Amniotic stem cell (primary cell): Measurements from ENCODE around the gene NR3C1.

ENCODE experiments used
- DNase-seq: peaks from one replicate; lab custom pipeline; 2025; lab: John Stamatoyannopoulos, UW

NR3C1 gene

GRCh38 chr5:143362664-143363227, 40.7 kb downstream of the NR3C1 start:
- DNase-seq: no peak

- no peak for DNase-seq
These were observed 42.0 kb downstream of the NR3C1 start for GRCh38 chr5:143361438-143361837.

DNA sequence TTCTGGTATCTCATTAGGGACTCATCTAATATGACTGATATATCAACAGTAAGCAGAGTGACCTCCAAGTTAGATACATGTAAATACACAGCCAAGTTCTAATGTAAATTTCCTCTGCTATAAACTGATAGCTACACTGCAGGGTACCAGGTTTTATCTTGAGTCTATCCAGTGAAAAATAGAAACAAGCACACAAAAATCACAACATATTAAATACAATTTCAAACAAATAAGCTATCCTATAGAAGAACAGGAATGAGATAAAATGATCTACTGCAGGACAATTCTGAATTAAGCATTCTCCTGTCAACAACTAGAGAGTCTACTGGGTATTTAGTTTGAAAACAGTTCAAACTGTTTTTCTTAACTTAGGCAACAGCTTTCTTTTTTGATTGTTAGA, 42.7 kb downstream of the NR3C1 start:
- no peak for DNase-seq

- no peak for DNase-seq
These were observed 43.6 kb downstream of the NR3C1 start for GRCh38 chr5:143359869-143360268.

DNA sequence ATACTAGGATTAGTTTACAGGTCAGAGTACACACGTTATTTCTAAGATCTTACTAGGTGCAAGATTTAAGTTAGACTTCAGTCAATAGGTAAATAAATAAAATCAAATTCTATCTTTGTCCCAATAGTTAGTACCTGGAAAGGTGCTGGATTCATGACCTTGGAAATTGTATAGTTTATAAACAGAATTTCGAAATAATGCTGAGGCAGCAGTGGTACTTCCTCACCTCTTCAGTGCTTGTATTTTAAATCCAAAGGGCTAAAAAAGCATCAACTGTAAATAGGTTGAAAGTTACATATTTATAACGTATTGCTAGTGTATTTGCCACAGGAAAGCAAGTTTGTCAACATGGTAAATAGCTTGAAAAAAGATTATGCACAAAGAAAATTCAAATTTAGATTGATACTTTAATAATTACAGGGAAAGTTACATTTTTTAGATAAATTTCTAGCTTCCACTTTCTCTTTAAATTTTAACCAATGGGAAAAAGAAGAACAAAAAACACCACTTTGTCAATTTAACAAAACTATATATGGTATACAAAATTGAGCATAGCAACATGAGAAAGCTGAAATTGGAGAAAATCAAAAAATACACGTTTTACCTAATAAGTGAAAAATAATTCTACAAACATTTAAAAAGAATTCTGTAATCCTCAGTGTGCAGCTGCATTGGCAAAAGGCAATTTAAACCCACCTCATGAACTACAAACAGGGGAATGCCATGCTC, 46.5 kb downstream of the NR3C1 start:
- DNase-seq: no peak

DNA sequence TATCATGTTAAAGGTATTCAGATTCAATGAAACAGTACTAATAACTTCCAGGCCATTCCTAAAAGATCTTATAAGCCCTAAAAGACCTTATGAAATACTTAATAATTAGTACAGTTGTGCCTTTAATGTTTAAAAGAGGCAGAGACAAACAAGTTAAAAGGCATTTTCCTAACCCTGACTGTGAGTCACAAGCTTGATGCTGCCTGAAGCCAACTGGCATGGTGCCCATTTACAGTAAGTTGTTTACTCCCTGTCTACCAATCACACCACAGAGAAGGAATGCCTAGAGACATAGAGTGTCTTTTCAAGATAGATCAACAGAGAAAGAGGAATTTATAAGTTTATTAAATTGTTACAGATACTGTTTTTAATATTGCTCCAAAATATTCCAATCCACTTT, 47.8 kb downstream of the NR3C1 start:
- peak; percentile 60 for DNase-seq

GRCh38 chr5:143354025-143354424, 49.5 kb downstream of the NR3C1 start:
- no peak for DNase-seq

GRCh38 chr5:143352691-143353090, 50.8 kb downstream of the NR3C1 start:
- no peak for DNase-seq

- DNase-seq: no peak
These were observed 52.5 kb downstream of the NR3C1 start for GRCh38 chr5:143350751-143351602.

- no peak for DNase-seq
These were observed 53.1 kb downstream of the NR3C1 start for GRCh38 chr5:143350341-143350740.

GRCh38 chr5:143349177-143349576, 54.3 kb downstream of the NR3C1 start:
- no peak for DNase-seq

DNA sequence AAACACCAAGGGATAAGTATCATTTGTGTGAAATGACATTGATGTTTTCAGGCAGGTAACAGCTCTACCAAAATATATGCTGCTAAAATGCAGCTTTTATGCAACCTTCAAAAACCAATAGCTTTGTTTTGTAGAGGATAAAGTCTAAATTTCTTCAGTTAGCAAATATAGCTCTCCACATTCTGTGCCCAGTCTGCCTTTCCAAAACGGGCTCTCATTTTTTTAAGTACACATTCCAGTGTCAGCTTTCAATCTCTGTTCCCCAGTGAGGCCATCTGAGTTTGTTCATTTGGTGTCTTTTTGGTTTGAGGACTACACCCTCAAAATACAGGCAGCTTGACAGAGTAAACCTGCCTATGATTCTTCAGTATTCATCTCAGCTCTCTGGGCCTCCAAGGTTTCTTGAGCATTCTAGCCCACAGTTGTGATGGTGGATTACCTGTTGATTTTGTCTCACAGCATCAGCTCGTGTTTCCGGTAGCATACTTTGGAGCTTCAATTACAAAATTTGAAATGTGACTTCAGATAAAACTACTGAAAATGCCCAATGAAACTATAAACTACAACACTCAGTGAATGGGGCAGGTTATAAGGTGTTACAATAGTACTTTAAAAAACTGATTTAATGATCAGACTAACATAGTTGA, 55.7 kb downstream of the NR3C1 start:
- DNase-seq: no peak

- DNase-seq: no peak
These were observed 56.4 kb downstream of the NR3C1 start for GRCh38 chr5:143347046-143347445.

DNA sequence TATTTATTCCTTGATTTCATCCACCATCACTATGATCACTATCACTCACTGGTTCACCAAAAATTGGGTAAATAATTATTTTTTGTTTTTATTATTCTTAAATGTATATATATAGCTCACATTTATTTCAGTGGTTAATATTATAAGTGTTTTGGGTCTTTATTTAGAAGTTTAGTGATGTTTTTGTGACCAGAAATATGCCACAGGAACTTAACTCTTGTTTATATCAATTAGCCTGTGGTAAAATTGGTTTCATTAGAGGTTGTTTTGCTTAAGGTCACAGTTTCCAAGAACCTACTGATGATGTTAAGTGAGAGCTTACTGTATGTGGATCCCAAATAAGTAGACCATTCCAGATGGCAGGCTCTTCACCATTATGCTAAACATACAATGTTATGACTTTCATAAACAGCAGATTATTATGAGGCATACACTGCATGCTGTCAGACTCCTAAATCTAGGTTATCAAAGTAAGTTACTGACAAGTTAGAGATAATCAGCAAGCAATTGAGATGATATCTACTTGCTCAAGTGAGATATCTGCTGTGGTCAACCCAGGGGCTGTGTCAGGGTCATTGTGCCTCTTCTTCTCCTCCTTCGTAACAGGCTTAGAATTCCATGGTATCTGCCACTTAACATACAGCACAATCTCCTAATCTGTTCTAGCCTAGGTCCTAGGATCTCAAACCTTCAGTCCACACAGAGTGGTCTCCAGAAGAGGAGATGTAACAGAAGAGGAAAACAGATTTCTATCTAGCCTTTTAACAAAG, 57.6 kb downstream of the NR3C1 start:
- DNase-seq: no peak

DNA sequence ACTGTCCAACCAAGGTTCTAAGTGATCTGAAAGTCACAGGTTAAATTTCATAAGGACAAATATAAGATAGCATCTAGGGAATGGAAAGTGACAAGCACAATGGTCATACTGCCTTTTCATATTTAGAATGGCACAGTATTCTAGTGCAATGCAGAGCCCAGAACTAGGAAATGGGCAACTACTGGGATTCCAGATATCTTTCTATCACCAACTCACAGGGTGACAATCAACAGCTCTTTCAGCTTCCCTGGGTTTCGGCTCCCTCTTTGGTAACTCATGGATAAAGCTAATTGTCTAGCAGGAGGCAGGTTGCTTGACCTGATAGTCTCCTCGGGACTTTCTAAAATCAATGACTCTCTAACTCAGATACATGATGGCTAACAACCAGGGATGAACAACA, 60.4 kb downstream of the NR3C1 start:
- DNase-seq: no peak

DNA sequence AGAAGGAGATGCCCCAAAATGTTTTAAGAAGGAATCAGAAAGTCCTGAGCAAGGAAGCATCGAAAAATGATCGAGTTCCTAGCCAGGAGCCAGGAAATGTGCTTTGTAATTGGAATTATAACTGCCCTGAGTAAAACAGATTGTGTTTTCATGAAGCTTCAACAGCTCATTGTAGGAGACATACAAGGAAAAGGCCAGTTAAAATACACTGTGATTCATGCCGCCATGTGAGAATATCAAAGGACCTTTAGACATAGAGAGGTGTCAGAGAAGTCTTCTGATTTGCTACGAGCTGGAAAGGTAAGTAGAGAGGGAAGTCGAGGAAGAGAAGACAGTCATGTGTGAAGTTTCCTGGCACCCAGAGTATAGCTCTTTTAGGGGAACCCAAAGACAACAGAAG, 60.9 kb downstream of the NR3C1 start:
- DNase-seq: no peak

DNA sequence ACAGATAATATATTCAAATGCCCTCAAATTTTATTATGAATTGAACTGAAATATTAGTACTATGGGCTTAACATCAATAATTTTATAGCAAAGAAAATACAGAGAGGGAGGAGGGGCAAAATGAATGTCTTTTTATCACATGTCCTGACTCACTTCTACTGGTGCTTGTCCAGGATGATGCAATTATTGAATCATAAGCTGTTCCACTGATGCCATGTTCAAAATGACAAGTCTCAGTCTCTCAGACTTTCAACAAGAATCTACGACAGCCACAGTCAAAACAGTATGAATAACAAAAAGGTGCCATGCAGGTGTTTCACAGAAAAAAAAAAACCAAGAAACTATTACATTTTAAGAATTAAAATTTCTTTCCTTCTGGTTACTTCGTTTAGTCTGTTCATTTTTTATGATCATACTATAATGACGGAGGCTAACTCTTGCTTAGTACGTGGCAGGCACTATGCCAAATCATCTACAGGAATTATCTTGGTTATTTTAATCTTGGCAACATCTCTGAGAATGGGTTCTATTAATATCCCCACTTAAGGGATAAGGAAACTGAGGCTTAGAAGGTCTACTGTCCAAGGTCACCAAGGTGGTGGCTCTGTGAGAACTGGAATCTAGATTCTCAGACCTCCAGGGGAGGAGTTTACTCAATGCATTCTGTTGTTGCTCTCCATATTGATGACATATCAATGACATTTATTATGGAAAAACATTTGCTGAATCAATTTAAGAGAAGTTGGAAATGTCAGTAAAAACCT, 61.5 kb downstream of the NR3C1 start:
- DNase-seq: peak; percentile 8

DNA sequence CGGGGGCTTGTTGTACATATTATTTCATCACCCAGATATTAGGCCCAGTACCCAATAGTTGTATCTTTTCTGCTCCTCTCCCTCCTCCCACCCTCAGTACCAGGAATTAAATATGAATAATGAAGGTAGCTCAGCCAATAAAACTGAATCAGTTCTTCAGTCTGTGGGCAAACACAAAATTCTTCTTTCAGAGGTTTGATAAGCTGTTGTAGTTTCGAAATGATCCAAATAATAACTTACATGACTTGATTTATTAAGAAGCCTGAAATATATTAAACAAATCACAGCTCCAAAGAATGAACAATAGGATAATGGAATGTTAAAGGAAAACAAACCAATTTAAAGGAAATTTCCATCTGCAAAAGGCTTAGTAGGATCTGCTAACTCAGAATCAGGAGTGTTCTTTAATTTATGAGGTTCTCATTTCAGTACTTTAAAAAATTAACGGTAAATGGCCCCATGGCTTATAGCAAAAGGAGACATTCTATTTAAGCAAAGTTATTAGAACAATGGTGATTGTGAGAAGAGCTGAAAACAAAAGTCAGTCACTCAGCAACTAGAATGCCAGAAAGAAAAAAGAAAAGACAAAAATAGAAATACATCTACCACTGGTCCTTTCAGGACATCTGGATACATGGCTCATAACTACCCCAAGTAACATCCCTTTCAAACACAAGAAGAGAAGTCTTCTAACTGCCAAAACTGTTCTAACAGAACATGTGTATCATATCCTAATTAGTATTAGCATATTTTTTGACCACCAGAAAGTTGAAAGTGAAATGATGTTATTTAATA, 62.4 kb downstream of the NR3C1 start:
- no peak for DNase-seq

DNA sequence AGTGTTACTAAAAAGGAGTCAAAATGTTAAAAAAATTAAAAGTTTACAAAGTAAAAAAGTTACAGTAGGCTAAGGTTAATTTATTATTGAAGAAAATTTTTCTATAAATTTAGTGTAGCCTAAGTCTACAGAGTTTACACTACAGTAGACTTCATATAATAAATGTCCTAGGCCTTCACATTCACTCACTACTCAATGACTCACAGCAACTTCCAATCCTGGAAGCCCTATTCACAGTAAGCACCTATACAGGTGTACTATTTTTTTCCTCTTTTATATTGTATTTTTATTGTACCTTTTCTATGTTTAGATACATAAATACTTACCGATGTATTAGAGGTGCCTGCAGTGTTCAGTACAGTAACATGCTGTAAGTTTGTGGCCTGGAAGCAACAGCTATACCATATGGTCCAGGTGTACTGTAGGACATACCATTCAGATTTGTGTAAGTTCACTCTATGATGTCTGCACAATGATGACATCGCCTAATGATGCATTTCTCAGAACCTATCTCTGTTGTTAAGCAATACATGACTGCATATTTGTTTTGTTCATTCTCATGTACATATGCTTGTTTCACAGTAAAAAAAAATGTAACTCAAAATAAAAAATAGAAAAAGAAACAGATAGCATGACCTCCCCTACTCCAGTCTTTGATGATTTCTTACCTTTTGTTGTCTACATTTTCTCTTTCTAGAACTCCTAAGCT, 64.7 kb downstream of the NR3C1 start:
- DNase-seq: no peak

DNA sequence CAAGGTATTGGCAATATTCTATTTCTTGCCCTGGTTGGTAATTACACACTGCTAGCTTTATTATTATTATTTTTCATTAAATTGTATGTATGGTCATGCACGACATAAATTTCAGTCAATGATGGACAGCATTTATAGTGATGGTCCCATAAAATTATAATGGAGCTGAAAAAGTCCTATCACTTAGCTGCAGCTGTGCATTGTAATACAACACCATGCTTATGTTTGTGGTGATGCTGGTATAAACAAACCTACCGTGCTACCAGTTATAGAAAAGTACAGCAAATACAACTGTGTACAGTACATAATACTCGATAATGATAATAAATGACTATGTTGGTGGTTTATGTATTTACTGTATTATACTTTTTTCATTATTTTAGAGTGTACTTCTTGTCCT, 65.5 kb downstream of the NR3C1 start:
- DNase-seq: no peak
